CD4-positive, alpha-beta T cell treated with Interleukin-15 for 4 hours (primary cell): ENCODE data around the gene CTIF.

ENCODE experiments used
- DNase-seq: peaks from one replicate; pipeline ENCODE4 v3.0.0-alpha.2; 2020; ENCODE audit warnings: low spot score

Gene CTIF

DNA sequence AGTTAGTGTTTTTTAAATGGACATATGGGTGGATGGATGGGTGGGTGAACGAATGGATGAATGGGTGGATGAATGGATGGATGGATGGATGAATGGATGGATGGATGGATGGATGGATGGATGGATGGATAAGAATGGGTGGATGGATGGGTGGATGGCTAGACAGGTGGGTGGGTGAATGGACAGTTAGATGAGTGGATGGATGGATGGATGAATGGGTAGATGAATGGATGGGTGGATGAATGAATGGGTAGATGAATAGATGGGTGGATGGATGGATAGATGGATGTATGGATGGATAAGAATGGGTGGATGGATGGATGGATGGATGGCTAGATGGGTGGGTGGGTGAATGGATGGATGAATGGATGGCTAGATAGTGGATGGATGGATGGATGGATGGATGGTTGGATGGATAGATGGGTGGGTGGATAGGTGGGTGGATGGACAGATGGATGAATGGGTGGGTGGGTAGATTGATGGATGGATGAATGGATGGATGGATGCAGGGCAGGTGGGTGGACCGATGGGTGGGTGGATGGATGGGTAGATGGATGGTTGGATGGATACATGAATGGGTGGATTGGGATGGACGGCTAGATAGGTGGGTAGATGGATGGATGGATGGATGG is 64.0 kb downstream of the CTIF start:
- no peak for DNase-seq

DNA sequence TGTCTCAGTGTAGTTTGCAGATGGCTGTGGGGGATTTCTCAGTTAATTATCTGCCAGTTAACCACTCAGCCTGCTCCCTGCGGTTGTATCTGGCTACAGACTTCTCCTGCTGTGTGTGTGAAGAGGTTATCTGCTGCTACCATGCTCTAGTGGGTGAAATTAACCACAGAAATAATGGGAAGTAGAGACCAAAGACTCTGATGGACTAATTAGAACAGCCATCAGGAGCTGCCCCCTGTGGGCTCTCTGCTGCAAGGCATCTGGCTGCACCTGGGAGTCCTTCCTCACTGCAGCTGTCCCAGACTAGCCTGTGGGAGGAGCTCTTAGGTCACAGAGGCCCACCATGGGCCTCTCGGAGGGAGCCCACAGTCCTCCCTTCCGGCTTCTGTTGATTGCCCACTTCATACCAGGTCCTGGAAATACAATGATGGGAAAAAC is 66.6 kb downstream of the CTIF start:
- DNase-seq, result no peak

DNA sequence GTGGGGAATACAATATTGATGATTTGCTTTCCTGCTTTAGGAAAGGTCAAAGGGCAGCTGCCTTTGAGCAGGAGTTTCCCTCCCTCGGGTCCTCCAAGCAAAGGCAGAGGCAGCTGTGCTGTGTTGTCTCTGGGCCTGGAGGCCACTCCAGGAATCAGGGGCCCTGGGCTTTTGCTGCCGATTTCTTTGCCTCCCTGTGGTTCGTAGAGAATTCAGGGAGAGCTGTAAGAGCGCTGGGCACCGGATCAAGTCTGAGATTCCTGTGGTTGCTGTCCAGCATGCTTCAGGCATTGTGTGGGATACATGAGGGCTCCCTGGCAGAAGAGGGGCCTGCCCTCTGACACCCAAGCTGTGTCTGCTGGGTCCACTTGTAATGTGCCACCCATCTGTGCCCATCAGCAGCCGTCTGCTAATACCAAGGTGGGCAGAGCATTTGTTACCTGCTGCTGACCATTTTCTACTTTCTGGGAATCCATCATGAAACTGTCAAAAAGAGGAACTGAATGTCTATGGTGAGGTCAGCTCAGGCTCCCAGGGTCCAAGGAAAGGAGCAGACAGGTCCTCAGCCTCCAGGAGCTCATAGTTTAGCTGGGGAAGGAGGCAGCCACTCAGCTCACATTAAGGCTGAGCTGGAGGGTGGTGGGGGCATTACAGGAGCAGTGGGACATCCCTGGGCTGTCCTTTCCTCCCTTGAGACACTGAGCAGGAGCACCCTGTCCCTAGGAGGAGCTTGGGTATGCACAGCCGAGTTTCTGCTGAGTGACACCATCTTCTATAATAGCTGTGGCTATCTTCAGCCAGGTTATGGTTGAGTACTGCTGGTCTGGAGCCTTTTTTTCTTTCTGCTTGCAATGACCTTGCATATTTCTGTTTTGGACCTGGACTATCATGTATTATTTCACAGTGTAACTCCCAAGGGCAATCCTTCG is 68.5 kb downstream of the CTIF start:
- DNase-seq, result no peak

DNA sequence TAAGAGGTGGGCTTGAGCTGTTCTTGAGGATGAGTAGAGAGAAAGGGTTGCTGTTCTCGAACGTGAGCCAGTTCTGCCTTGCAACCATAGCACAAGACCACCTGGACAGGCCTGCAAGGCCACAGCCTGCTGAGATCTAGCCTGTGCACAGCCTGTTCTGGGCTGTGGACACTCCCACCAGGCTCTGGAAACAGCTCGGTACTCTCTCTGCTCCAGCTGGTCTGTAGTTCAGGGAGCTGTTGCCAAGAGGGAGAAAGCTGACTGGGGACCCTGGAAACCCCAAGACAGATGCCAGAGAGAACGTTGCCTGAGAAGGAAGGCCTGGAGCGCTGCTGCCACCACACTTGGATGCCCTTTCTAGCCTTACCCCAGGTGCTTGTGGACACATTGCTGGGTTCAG is 69.8 kb downstream of the CTIF start:
- DNase-seq, result no peak

DNA sequence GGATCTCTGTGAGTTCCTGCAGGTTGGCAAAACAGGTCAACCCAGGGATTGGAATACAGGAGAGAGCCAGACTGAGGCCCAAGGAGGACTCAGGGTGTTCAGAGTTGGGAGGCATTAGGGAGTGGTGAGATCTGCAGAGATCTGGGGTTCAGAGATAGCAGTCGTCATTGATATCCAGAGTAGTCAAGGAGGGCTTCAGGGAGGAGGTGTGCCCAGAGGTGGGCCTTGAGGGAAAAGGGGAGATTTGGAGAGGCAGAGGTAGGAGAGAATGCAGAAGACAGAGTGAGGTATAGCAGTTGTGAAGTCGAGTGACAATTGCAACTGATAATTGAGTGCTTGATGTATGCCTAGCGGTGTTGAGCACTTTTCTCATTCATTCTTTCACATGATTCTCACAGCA is 70.3 kb downstream of the CTIF start:
- no peak for DNase-seq

DNA sequence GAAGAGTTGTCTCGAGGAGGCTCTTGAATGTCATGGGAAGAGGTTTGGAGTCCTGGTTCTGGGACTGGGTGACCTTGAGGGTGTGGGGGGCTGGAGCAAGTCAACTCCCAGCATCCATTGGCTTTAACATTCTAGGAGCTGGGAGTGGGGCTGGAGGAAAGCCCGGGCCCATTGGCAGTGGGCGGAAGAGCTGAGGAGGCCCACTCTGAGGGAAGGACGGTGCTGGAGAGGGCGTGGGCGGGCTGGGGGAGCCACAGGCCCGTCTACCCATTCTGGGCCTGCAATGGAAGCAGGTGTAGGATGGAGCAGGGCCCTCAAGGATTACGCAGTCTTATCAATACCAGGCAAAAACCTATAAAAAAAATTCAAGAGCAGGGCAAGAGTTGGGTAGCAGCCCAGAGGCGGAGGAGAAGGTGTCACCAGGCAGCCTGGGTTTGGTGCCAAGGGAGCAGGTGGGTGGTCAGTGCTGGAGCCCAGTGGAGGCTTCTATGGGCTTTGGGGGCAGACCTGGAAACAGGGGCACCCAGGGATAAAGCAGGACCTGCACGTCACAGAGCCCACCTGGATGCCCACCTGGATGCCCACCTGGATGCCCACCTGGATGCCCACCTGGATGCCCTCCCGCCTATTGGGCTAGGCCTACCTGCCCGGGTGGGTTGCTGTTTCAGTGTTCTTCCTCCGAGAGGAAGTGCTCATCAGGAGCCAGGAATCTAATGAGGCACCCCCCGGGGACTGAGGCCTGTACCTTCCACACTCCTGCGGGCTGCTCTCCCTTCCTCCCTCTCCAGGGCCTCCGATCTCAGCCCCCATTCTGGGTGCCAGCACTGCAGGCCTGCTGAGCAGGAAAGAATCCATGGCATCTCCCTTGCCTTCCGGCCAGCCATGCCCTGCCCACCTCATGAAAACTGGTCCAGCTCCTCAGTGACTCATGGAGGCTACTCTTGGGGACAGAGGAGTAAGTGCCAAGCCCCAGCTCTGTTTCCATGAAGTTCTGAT is 71.3 kb downstream of the CTIF start:
- no peak for DNase-seq

DNA sequence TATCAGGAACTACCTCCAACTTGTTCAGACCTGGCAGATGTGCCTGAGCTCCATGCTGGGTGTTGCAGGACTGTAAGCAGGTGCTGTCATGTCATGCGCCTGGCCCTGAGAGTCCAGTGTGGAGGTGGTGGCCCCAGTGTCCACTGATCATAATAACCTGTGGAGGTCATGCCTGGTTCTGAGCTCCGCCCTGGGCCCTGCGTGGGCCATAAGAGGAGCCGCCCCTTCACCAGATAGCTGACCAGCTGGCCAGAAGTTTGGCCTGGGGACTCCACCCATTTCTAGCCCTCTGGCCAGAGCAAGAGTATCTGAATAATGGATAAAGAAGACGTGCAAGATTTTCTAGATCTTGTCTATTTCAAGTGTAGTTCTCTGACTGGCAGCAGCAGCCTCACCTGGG is 72.4 kb downstream of the CTIF start:
- no peak for DNase-seq

DNA sequence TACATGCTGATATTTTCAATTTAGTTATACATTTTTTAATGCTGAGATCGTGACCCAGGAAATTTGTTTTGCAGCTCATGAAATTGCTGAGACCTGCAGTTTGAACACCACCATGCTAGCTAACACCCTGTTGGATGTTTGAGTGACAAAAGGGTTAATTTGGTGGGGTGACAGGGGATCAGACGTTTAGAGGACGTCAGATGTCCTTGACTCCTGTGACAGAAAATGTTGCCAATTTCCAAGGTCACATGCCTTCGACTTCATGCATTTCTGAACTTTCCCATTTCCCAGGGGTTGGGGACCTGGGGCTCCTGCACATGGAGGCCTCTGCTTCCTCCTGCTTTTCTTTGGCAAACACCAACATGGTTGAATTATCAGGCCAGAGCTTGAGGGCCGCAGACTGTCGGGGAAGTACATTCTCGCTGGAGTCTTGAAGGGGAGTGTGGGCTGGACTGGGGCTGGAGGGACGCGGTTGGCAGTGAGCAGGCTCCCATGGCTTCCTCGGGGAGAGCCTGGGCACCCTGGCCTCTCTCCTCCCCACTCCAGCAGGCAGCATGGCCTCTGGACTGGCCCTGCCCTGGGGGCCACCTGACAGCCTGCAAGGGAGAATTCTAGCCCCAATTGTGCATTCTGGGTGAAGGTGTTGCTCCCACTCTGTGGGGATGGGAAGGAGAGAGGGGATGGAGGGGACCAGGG is 73.1 kb downstream of the CTIF start:
- DNase-seq, result no peak

DNA sequence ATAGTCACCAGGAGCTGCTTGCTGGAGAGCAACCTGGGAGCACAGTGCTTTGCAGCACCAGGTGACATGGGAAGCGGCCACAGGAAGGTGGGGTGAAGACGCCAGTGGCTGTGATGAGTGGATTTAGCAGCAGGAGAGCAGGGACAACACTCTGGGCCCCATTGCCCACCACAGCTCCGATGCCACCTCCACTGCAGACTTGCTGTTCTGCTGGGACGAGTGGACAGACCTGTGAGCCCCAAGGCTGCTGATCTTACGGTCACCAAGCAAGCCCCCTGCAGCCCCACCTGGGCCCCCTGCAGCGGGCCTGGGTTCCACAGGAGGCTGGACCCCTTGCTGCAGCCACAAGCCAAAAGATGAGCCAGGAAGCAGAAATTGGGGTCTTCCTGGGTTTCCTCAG is 73.7 kb downstream of the CTIF start:
- DNase-seq, result no peak

DNA sequence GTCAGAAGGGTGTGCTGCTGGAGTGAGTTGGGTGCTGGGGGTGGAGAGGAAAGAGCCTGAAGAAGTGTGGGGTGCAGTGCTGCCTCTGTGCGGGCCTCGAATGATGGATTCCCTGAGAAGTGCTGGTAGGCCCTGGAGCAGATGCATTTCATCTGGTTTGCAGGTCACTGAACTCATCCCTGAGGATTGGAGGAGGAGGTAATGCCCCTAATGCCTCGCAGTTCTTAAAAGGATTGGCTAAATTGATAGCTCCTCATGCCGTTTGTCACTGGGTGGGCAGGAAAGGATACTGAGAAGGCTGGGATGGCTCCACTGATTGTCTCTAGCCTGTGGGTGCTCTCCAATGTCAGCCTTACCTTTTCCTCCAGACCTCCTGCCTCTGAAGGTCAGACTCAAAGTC is 74.1 kb downstream of the CTIF start:
- no peak for DNase-seq

DNA sequence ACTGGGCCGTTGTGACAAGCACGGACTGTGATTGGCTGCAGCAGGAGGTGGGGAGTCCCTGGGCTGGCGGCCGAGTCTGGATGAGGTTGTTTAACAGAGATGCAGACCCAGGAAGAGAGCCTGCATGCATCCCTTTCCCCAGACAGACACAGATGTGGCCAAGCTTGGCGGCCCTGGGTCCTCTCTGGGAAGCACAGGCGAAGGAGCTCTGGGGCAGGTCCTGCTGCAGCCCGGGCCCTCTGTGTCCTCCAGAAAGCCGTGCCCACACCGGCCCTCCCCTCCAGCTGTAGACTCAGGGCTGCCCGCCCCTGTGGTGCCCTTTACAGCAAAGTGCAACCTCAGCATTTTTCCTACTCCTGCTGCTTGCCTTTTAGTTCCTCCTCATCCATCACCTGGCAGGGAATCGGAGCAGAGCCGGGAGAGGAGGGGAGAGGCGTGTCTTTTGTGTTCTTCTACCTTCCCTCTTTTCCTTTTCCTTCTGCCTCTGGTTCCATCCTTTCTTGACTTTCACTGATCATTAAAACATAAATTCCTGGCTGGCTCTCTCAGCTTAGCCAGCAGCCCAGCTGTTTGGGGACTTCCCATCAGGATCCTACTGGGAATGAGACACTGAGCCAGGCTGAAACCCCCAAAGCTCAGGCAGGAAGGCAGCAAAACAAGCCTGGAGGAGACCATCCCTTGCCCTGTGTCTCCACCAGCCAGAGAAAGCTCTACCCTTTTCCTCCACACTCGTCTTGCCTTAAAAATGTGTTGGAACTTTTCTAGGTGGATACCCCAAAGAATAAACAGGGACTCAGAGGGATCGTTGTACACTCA is 75.0 kb downstream of the CTIF start:
- DNase-seq, result no peak

DNA sequence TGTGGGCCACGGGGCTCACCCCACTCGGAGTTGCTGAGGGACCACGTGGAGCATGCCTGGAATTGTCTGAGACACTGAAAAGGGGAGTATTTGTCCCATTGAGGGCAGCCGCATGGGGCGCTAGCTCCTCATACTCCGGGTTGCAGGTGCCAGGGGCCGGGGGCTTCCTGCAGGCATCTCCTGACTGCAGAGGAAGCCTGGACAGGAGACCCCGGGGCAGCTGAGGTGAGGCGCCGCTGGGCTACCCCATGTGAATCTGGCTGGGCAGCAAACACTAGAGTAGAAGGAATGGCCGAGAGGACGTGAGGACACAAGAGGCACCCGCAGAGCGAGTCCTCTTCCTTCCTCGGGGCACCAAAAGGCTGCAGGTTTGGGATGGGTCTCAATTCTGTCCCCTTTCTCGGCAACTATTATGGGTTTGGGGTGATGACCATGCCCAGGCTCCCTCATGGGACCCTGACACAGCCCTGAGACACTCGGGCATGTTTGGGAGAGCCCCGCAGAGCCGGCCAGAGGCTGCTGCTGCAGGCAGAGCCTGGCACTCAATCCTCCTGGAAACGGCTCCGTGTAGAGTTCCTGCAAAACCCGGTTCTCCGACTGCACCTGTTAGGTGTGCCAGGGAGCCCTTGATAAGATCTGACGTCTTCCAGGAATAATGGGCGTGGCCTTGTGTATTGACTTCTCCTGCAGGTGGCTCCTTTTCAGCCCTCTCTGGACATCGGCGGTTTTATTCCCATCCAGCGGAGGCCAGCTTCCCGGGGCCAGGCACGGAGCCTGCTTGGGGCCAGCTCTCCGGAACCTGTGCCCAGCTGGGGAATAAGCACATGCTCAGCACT is 77.0 kb downstream of the CTIF start:
- DNase-seq, result no peak

DNA sequence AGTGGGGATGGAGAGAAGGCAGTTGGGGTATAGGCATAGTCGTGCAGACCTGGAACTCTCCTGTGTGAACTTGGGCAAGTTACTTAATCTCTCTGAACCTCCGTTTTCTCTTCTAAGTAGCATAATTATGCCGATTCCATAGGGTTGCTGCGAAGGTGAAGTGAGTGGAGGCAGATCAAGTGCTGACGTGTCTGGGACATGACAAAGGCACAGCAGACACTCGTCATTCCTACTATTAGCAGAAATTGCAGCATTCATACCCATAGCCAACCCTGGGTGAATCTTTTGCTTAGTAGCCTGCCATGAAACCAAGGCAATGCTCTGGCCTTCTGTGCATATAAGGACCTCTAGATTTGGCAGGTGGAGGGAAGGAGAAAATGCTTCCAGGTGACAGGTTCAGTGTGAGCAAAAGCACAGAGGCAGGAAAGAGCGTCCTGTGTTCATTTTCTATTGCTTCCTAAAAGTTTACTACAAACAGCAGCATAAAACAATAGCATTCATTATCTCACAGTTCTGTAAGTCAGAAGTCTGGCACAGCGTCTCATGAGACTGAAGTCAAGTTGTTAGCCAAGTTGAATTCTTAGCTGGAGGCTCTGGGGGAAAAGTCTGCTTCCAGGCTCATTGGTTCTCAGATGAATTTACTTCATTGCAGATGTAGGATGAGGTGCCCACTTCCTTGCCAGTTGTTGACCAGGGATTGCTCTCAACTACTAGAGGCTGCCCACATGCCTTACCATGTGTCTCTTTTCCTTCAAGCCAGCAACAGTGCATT is 77.8 kb downstream of the CTIF start:
- no peak for DNase-seq

DNA sequence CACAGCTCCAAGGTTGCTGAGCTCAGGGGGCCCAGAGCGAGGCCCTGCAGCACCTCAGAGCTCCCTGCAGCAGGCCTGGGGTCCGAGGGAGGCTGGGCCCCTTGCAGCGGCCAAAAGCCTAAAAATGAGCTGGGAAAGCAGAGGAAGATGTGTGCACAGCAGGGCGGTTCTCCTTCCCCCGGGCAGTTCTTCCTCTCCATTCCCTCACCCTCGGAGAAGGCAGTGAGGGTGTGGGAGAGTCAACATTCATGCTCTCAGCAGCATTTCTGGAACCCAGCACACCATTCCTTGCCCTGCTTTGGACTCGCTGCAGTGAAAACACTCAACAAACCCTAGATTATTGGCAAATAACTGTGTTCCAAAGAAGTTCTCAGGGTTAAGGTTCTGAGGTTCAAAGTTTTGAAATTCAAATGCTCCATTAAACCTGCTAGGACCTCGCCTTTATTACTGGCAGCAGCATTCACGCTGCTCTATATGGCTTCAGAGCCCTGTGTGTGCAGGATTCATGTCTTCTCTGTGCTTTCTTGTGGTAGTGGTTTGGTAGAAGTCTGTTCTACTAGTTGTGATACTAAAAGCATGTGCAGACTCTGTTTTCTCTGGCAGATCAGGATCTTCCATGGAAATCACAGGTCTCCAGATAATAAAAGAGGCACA is 79.1 kb downstream of the CTIF start:
- DNase-seq, result no peak

DNA sequence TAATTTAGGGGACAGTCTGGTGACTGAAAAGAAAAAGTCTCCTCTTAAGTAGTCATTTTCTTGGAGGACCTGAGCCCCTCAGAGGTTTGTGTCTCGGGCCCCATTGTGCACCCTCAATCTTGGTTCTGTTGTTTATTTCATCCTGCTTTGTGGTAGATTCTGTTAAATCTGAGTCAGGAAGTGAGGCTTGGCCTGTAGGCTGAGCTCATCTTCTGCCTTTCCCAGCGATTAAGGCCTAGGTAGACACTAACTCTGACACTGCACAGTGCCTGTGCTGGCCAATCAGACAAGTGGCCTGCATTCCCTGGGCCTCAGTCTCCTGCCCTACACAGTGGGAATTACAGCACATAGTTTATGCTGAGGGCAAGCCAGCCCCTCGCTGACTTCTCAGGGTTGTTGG is 80.2 kb downstream of the CTIF start:
- no peak for DNase-seq

DNA sequence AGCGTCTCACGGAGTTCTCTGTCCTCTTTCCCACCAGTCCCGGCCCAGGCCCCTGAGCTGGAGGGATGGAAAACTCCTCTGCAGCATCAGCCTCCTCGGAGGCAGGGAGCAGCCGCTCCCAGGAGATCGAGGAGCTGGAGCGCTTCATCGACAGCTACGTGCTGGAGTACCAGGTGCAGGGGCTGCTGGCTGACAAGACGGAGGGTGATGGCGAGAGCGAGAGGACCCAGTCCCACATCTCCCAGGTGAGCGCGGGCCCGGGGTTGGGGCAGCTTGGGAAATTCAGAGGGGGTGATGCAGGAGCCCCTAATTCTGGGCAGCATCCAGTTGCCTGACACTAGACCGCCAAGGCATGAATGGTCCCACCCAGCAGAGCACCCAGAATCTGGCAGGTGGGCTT is 80.7 kb downstream of the CTIF start:
- DNase-seq, result no peak

DNA sequence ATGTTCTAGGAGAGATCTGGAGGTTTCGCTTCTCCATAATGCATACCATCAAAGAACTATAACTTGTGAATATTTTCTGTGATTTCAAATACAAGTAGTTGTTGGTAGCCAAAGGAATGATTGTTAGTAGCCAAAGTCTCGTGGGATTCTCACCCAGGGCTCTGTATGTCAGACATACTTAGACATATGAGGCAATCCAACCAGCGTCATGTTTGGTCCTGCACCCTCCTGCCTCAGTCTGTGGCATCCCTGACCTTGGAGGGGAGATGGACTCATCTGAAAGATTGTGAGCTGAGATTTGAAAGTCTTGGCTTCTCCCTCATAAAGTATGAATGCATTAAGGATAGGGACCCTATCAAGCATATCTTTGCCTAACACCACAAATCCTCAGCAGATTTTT is 81.2 kb downstream of the CTIF start:
- no peak for DNase-seq

DNA sequence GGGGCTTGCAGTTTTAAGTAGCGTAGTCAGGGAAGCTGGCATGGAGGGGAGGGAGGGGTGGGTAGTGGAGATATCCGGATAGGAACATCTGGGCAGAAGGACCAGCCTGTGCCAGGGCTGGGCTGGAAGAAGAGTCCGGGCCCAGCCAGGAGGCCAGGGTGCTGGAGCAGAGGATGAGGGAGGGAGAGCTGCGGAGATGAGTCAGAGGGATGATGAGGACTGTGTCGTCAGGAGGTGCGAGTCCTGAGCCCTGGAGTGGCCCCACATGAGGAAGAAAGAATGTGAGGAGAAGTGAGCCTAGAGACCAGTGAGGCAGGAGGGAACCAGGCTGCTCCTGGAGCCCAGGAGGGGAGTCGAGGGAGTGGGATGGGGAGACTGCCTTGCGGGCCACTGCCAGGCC is 82.4 kb downstream of the CTIF start:
- no peak for DNase-seq
